GM12874 (cell line): ENCODE results near the gene AXIN1.

ENCODE experiments used
- CTCF ChIP-seq: IDR thresholded peaks from 2 replicates; pipeline ENCODE4 v1.5.1; 2011; ENCODE audit warnings: low read depth, mild to moderate bottlenecking, control low read depth, low read length, moderate library complexity; ENCODE audit not compliant: insufficient read depth

AXIN1 gene

GRCh38 chr16:280552-280951 lies 72.0 kb downstream of the AXIN1 start, which contains the start of gene ARHGDIG:
Gene ARHGDIG, plus strand, starts transcription at chr16:280591. Its CDS starts 90 bp downstream, at chr16:280681.
- no peak for TF ChIP-seq CTCF

GRCh38 chr16:280005-280460 lies 72.5 kb downstream of the AXIN1 start:
- no peak for TF ChIP-seq CTCF

- TF ChIP-seq CTCF: no peak
Observed at GRCh38 chr16:279531-279930, 73.0 kb downstream of the AXIN1 start.

- no peak for TF ChIP-seq CTCF
Observed at GRCh38 chr16:278863-279366, 73.6 kb downstream of the AXIN1 start.

GRCh38 chr16:276426-277077 lies 76.0 kb downstream of the AXIN1 start:
- TF ChIP-seq CTCF: no peak

- TF ChIP-seq CTCF: no peak
Observed at GRCh38 chr16:275786-276232, 76.7 kb downstream of the AXIN1 start, which contains the start of gene RGS11. Gene RGS11, minus strand, starts transcription at chr16:275944. Its CDS starts 33 bp downstream, at chr16:275911.

GRCh38 chr16:275041-275641 lies 77.4 kb downstream of the AXIN1 start:
- no peak for TF ChIP-seq CTCF
